GM18909 (cell line): Measurements from ENCODE around the gene NBPF11.
"Not testable (repeated sequence)": the region's sequence is repeated elsewhere in the genome, so short reads cannot be mapped to it uniquely, and the experiment has no call there.

Source experiments
- ATAC-seq: cut with Tn5 transposase; IDR thresholded peaks from one replicate; pipeline ENCODE4 v1.9.1; 2021; ENCODE audit warnings: mild to moderate bottlenecking; ENCODE audit not compliant: unreplicated experiment, poor library complexity

Gene NBPF11, protein sequence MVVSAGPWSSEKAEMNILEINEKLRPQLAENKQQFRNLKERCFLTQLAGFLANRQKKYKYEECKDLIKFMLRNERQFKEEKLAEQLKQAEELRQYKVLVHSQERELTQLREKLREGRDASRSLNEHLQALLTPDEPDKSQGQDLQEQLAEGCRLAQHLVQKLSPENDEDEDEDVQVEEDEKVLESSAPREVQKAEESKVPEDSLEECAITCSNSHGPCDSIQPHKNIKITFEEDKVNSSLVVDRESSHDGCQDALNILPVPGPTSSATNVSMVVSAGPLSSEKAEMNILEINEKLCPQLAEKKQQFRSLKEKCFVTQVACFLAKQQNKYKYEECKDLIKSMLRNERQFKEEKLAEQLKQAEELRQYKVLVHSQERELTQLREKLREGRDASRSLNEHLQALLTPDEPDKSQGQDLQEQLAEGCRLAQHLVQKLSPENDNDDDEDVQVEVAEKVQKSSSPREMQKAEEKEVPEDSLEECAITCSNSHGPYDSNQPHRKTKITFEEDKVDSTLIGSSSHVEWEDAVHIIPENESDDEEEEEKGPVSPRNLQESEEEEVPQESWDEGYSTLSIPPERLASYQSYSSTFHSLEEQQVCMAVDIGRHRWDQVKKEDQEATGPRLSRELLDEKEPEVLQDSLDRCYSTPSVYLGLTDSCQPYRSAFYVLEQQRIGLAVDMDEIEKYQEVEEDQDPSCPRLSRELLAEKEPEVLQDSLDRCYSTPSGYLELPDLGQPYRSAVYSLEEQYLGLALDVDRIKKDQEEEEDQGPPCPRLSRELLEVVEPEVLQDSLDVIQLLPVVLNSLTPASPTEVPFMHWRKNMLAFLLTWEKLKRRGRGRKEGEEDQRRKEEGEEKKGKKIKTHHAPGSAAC

DNA sequence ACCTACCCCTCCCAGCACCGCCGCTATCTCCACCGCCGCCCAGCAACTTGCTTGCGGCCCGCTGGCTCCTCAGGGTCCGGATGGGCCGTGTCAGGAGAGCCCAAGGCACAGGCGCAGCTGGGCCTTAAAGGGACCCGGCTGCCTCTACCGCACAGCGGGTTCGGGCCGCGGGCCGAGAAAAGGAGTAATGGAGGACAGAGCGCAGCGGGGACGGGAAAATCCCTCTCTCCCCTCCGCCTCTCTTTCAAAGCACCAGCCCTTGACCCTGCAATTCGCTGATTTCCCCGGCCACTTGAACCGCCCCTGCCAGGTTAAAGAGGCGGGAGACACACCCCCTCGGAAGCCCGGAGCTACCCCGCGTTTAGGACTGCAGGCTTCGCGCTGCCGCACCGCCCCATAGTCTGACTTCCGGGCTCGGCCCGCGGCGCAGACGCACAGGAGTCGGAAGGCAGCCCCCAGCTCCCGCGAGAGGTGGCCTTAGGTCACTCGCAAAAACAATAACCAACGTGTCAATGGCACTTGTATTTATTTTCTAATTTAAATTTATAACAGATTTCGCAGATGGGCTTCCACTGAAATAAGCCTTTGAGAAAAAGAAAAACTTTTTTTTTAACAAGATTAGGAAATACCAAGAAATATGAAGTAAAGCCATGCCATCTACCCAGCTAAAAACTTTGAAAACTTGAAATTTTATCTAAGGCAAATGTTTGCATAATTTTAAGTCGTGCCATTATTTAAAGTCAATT is at the start of gene NBPF11:
NBPF11 (minus strand) TSS at position 371 of the 746 bp plus-strand sequence. CDS start 25,278 bp downstream, outside the sequence.
- ATAC-seq, result peak; percentile 84

DNA sequence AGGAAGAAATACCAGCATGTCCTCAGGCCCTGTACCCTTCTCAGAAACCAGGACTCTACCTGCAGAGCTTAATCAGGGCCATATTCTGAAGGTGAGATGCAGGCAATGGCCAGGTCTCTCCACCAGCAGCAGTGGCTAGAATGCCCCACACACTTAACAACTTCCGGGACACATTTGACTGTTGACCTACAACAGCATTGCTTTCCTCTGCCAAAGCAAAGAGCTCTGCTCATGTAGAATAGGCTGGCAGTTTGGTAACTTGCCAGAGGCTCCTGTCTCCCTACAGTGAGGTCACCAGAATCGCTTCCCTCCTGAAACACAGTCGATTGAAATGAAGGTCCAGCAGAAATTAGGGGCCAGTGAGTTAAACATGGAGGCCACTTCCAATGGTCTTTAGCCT is 45.3 kb upstream of the NBPF11 start:
- not testable (repeated sequence) for ATAC-seq

DNA sequence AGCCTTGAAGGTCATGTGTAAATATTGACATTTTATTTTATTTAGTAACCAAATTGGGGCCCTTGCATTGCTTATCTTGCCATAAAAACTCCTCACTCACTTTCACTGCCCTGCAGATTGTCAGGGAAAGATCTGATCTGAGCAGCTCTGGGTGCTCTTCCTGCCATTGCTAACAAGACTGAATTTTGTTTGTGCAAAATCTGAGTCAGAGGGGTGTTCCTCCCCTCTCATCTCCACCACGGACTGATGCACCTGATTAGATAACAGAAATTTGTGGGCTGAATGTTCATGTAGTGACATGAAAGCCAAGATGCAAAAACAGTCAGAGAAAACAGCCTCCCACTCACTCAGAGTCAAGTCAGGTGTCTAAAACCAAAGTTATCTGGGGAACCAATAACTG is 44.9 kb upstream of the NBPF11 start:
- not testable (repeated sequence) for ATAC-seq

DNA sequence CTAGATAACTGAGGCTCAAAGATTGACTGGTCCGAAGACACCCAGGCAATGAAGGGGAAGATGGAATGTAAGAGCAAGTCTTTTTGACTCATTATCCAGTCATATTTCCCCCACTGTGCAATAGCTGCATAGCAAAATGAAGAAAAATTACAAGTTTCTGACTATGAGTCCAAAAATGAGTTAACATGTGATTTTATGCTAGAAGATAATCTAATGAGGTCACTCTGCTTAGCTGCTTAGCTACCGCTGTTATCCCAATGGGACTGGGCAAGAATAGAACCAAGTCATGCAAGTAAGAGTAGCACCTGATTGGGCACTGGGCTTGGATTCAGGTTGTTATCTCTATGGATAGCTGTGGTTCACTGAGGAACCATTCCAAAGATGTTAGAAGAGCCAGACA is 43.0 kb upstream of the NBPF11 start:
- ATAC-seq, result not testable (repeated sequence)

DNA sequence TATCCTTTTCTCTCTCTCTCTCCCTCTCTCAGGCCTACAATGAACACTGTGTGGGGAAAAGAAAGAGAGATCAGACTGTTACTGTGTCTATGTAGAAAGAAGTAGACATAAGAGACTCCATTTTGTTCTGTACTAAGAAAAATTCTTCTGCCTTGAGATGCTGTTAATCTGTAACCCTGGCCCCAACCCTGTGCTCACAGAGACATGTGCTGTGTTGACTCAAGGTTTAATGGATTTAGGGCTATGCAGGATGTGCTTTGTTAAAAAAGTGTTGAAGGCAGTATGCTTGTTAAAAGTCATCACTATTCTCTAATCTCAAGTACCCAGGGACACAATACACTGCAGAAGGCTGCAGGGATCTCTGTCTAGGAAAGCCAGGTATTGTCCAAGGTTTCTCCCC is 36.7 kb upstream of the NBPF11 start:
- ATAC-seq, result not testable (repeated sequence)

DNA sequence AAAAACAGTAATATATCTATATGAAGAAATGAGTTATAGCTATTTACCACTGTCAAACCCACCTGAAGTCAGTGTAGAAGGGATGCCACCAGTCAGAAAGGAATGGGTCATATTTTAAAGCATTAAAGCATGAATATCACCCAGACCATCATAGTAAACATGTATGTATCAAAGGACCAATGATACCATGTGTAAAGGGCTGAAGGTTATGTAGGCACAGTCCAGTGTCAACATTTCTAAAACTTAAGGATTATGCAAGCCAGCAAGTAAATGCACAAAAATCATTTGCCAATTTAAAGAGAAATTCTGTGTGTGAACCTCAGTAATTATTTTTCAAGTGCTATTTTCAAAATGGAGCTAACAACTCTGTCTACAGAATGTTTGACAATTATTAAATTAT is 26.6 kb upstream of the NBPF11 start:
- not testable (repeated sequence) for ATAC-seq

DNA sequence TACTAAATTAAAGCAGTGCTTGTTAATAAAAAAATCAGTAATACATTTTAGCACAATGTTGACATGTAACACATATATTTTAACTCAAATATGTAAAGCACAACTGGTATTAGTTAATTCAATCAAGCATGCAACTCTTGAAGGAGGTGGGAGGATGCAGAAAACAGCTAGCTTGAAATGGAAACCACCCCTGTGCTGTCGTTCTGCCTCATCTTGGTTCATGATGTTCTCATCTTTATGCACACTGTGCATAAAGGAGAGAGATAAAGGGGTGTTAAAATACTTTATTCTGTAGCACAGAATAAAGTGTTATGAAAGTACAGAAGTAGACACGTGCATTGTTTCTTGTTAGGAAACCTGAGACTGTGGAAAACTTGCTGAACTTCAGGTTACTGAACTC is 23.3 kb upstream of the NBPF11 start:
- not testable (repeated sequence) for ATAC-seq

DNA sequence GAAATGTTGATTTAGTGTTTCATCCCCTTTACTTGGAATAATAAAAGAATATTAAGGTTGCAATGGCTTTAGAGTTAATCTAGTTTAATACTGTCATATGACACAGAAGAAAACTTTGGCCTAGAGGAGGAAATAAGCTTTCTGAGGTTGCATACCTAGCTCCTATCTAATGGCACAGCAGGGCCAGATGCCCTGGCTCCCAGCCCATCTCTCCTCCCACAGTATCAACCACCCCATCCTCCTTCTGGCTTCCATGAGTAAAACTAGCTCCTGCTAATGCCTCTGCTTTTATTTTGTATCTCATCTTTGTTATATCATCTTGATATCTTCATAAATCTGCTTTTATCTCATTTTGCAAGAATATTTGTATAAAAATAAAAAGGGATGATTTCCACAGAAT is 19.9 kb upstream of the NBPF11 start:
- not testable (repeated sequence) for ATAC-seq

DNA sequence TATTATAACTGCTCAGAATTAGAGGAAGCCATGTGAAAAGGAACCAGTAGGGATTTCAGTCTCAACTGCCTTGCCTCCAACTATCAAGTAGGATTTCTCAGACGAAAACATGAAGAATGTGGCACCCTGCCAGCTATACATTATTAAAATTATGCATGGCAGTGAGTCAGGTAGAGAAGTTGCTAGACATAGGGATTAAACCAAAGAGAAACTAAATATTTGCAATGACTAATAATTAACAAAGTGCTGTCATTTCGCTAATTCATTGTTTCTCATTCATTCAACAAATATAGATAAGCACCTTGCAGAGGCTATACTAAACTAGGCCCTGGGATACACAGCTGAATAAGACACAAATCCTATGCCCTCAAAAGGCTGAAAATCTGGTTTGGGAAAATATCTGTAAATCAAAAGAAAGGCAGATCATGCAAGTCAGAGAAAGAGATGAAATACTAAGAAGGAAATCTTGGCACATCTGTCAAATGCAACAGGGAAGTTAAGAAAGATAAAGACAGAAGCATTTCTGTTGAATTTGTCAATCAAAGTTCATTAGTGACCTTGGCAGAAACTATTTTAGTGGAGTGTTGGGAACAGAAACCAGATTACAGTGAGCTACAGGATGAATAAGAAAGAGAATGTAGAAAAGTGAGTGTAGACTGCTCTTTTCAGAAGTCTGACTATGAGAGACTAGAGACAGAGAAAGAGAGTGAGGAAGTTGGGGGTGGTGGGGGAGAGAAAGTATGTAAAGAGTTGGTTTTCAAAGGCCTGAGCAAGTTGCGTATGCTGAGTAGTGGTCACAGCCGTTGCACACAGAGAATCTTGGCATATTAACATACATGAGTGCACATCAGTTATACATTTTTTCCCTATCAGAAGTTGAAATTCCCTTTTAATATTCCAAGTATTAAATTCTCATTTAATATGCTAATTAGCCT is 14.7 kb upstream of the NBPF11 start:
- no peak for ATAC-seq

DNA sequence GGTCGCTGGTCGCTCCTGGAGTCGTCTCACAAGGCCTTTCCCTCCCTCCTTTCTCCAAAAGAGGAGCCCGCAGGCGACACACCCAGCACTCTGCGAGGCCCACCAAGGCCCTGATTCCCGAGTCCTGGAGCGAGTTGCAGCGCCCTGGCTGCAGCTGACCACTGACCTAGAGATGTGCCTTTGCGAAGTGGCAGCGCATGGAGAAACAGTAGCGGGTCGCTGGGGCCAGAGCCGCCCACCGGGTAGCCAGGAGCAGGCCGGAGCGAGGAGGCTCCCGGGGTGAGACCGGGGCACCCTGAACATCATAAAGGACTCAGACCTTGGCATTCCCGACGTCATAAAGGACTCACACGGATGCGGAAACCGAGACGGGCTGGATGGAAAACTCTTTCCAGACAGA is 10.3 kb upstream of the NBPF11 start:
- ATAC-seq, result no peak

DNA sequence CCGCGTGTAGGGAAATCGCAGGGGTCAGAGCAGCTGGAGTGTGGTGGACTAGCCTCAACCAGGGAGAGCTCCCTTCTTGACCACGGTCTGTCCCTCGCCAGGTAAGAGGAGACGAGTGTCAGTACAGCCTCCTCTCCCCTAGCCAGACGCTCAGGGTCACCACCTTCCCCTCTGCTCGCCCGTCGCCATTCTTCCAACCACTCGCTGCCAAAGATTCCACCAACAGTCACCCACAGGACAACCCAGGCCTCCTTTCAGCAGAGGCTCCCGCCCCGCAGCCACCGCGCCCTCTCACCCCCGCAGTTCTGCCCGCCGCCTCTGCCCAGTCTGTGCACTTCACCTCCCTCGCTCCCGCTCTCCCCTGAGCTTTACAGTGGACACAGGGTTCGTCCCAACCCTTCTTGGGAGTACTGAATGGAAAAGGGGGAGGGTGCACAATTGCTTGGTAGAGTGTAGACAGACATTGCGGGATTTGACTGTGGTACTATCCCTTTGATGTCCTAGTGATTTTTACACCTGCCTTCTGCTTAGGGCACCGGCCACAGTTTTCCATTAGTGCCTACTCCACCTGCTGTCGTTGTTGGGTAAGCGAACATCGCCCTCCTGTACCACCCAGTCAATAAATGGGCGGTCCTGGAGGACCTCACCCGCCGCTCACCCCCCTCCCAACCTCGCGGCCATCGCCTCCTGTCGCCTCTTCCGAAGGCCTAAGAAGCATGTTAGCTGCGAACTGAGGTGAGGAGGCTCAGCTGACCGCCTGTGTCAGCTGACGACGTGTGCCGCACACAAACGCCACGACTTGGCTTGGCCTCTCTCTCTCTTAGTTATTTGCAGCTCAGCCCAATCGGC is 9.2 kb upstream of the NBPF11 start:
- no peak for ATAC-seq

DNA sequence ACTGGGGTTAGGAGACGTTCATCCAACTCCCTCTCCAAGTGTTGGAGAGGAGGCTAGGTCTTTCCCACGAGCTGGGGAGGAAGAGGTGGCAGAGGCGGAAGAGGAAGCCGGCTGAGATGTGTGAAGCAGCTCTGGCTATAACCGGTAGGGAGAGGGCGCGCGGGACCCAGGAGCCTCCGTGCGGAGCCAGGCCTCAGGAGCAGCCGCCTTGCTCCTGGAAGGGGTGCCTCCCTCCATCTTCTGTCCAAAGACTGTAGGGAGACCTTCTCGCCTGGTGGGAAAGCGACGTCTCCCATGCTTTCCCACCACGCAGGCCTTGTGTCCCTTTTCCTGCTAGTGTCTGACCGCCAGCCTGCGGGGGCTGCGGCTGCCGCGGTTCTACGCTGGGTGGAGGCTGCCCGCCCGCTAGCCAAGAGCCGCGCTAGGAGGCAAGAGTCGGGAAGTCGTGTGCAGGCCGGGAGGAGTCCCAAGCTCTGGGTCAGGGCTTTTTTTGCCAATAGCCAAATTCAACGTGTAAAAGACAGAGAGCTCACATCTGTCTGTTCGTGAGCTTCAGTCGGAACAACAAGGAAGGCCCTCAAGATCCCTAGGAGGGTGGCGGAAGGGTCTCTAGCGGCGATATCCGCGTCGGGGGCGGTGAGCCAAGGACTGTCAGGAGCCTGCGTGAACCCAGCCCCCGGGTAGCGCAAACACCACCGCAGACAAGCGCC is 8.4 kb upstream of the NBPF11 start:
- no peak for ATAC-seq

DNA sequence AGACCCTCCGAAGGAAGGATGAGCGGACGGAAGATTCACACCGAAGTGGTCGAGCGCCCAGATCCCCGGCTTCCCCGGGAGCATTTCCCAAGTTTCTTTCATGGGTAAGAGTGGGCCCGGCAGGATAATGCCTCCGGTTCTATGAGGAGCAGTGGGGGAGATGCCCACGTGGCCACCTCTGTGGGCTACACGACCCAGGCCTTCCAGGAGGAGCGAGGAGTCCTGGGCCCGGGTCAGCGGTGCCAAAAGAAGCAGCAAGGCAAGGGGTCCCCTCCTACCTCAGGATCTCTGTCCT is 7.9 kb upstream of the NBPF11 start:
- ATAC-seq, result no peak

DNA sequence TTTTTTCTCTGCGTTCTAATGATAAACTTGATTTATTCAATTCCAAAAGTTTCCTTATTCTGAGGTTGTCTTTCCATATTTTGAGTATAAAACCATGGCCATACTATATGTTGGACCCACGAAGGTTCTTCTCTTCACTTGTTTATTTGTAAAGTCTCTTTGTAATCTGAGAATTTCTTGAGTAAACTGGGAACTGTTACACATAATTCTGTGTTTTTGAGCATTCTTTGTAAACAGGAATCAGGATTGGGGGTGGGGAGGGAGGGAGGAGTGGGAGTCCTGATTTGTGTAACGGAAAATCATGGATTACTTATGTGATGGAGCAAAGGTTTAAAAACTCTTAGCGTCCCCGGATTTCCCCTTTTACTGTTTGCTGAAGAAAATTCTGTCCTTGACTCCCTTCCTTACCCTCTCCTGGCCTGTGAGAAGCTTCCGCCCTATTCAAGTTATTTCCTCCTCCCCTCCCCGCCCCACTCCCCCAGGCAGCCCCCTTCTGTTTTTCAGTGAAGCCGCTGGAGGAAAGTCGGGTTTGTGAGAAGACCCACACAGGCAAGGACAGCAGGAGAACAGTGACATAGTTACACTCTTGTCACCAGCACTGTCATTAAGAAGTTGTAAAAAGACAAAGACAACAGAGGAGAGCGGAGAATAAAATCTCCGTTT is 6.4 kb upstream of the NBPF11 start:
- ATAC-seq, result no peak

DNA sequence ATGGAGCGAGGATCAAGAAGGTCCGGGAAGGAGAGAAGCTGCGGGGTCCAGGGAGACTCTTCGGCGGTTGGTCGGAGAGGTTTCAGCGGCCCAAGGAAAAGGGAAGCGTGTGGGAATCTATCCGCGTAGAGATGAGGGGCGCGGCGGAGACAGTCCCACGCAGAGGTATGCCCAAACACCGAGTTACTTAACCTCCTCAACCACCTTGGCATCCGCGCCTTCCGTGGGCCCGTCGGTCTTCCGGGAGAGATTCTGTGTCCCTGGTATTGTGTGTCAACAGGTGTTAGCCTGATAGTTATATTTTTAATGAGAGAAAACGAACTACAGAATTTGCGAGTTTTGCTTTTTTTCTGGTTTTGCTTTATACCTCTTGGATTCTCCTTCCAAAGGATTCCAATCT is 5.7 kb upstream of the NBPF11 start:
- not testable (repeated sequence) for ATAC-seq

DNA sequence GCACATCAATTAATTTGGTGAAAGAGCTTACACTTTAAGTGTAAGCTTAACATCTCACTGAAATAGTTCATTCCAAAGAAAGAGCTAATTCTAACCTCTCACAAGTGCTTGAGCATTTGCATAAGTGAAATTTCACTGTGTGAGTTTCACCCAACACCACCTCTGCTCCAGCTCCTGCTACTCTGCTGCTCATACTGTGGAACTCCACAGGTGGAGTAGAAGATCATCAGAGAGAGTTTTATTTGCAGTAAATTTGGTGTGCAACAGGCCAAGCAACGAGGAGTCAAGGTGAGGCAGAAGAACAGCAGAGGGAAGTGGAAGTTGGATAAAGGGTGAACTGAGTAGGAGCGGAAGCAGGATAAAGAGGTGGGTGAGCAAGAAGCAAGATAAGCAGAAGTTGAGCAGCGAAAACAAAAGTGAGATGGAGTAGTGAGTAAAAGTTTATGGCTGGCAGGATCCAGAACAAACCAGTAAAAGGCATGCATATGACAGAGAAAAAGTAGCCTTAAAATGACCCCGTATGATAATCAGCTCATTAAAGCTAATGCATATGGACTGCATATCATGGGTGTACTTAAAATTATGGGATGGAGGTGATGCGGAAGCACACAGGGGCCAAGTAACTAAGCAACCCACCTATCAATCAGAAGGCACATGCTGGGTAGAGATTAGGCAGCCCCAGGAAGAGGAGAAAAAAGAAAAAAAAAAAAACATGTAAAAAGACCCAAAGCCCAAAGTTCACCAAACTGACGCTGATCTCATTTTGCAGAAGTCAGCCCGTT is 3.6 kb upstream of the NBPF11 start:
- ATAC-seq, result peak; percentile 37

DNA sequence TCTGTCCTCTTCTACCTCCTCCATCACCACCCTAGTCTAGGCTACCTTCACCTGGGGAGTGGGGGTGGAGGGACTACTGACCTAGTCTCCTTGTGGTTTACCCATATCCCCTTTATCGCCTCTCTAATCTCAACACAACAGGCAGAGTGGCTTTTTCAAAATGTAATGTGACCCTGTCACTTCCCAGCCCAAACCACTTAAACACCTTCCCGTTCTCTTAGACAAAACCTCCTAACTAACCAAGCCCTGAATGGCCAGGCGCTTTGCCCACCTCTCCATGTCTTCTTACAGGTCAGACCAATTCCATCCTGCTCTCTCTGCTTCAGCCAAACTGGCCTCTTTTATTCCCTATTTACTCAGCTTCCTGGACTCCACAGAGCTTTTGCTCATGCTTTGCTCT is 714 bp upstream of the NBPF11 start:
- not testable (repeated sequence) for ATAC-seq
